ENCODE measurements around the gene TRIM59. TPM values are rescaled to one million over a fixed set of nuclear protein-coding genes. Genes with fewer than 3 reads are reported as not detected.

The TRIM59 gene
- total RNA-seq, 4 donors from 2014 or later, result 0.13 to 0.55 (median 0.46) TPM

GRCh38 chr3:160477750-160478149, 28.2 kb upstream of the TRIM59 start:
- Histone ChIP-seq H3K27me3 (no peaks in the 10 kb centered on the region), H3K36me3 (no peaks in the 10 kb centered on the region), H3K4me3 (no peak overlapping the region), H3K4me1 (no peaks in the 10 kb centered on the region), H3K9me3 (no peaks in the 10 kb centered on the region), H3K27ac (no peak overlapping the region)
- DNase-seq (no peak), ATAC-seq (no peak)
- intact Hi-C loops (cut with DNase I; ENCODE audit: low total_unique reads), result no loop called here
- in situ Hi-C loops (cut with MboI; ENCODE audit: low sequenced_read_pairs in 4 of 4), result no loop called here
- TF ChIP-seq CTCF (IDR thresholded peaks at IDR 0.05 in 4 of 5, conservative IDR thresholded peaks at IDR 0.05 in 1 of 5), result no peak
- TF ChIP-seq POLR2A (IDR thresholded peaks at IDR 0.05), result no peak

- Histone ChIP-seq H3K27me3 (no peaks in the 10 kb centered on the region), H3K36me3 (no peaks in the 10 kb centered on the region), H3K4me1 (no peaks in the 10 kb centered on the region), H3K9me3 (no peaks in the 10 kb centered on the region), H3K27ac (no peak overlapping the region), H3K4me3 (no peak overlapping the region)
- intact Hi-C loops (cut with DNase I; ENCODE audit: low total_unique reads) (no loop called here), in situ Hi-C loops (cut with MboI; ENCODE audit: low sequenced_read_pairs in 4 of 4) (no loop called here)
- no peak for TF ChIP-seq CTCF (IDR thresholded peaks at IDR 0.05 in 4 of 5, conservative IDR thresholded peaks at IDR 0.05 in 1 of 5)
- ATAC-seq, result no peak
- DNase-seq, result no peak
Measured at GRCh38 chr3:160475884-160476283, 26.3 kb upstream of the TRIM59 start.

GRCh38 chr3:160475153-160475552, 25.6 kb upstream of the TRIM59 start:
- H3K4me3 ChIP-seq, result no peak overlapping the region
- no peaks in the 10 kb centered on the region for H3K36me3 ChIP-seq
- TF ChIP-seq POLR2A (IDR thresholded peaks at IDR 0.05), result no peak
- no peak for TF ChIP-seq CTCF (IDR thresholded peaks at IDR 0.05 in 4 of 5, conservative IDR thresholded peaks at IDR 0.05 in 1 of 5)
- in situ Hi-C loops (cut with MboI; ENCODE audit: low sequenced_read_pairs in 4 of 4), result no loop called here
- no peak overlapping the region for H3K27ac ChIP-seq
- H3K9me3 ChIP-seq, result no peaks in the 10 kb centered on the region
- intact Hi-C loops (cut with DNase I; ENCODE audit: low total_unique reads), result no loop called here
- no peaks in the 10 kb centered on the region for H3K27me3 ChIP-seq
- no peak for DNase-seq
- no peaks in the 10 kb centered on the region for H3K4me1 ChIP-seq
- ATAC-seq, result no peak

GRCh38 chr3:160474416-160474838, 24.8 kb upstream of the TRIM59 start:
- Histone ChIP-seq H3K36me3 (no peaks in the 10 kb centered on the region), H3K27ac (no peak overlapping the region), H3K27me3 (no peaks in the 10 kb centered on the region), H3K9me3 (no peaks in the 10 kb centered on the region), H3K4me1 (no peaks in the 10 kb centered on the region), H3K4me3 (no peak overlapping the region)
- ATAC-seq (no peak), DNase-seq (no peak)
- in situ Hi-C loops (cut with MboI; ENCODE audit: low sequenced_read_pairs in 4 of 4) (no loop called here), intact Hi-C loops (cut with DNase I; ENCODE audit: low total_unique reads) (no loop called here)
- TF ChIP-seq CTCF (IDR thresholded peaks at IDR 0.05 in 4 of 5, conservative IDR thresholded peaks at IDR 0.05 in 1 of 5) (no peak), POLR2A (IDR thresholded peaks at IDR 0.05) (no peak)

GRCh38 chr3:160473978-160474377, 24.4 kb upstream of the TRIM59 start:
- Histone ChIP-seq H3K4me3 (no peak overlapping the region), H3K9me3 (no peaks in the 10 kb centered on the region), H3K27ac (no peak overlapping the region), H3K27me3 (no peaks in the 10 kb centered on the region), H3K36me3 (no peaks in the 10 kb centered on the region), H3K4me1 (no peaks in the 10 kb centered on the region)
- in situ Hi-C loops (cut with MboI; ENCODE audit: low sequenced_read_pairs in 4 of 4) (no loop called here), intact Hi-C loops (cut with DNase I; ENCODE audit: low total_unique reads) (no loop called here)
- TF ChIP-seq POLR2A (IDR thresholded peaks at IDR 0.05), result no peak
- TF ChIP-seq CTCF (IDR thresholded peaks at IDR 0.05 in 4 of 5, conservative IDR thresholded peaks at IDR 0.05 in 1 of 5), result no peak
- ATAC-seq (no peak), DNase-seq (no peak)

Data from gastrocnemius medialis (tissue), 4 donors.